Right lobe of liver (tissue), 6 donors: ENCODE data around the gene LDLRAP1. TPM values are rescaled to one million over a fixed set of nuclear protein-coding genes. Genes with fewer than 3 reads are reported as not detected.

Source experiments
- ATAC-seq, 4 donors: fragments of 200-7000 bp; cut with Tn5 transposase; one replicate each; pipeline ENCODE4 v1.9.1; 2020; ENCODE audit warnings: mild to moderate bottlenecking in 4 of 4, moderate library complexity in 4 of 4
- DNase-seq, 3 donors: peaks; one replicate each; pipeline ENCODE4 v3.0.0-alpha.2; 2020
- H3K27ac ChIP-seq, 3 donors: fragments of 200-600 bp; one replicate each; pipeline ENCODE4 v1.8.0; 2022
- H3K27me3 ChIP-seq, 2 donors: fragments of 200-600 bp; one replicate each; pipeline ENCODE4 v1.8.0; 2022
- H3K36me3 ChIP-seq, 4 donors: fragments of 200-600 bp; sonication (generic) in 1 of 4; one replicate each; pipeline versions ENCODE4 v1.5.1 to v1.8.0; 2017 to 2022; ENCODE audit warnings: control low read depth in 1 of 4
- H3K4me1 ChIP-seq, 4 donors: fragments of 200-600 bp; sonication (generic) in 1 of 4; one replicate each; pipeline versions ENCODE4 v1.5.1 to v1.8.0; 2017 to 2022; ENCODE audit warnings: control low read depth in 1 of 4
- H3K4me3 ChIP-seq, 3 donors: fragments of 200-600 bp; one replicate each; pipeline ENCODE4 v1.8.0; 2022
- H3K9me3 ChIP-seq, 4 donors: fragments of 200-600 bp; sonication (generic) in 1 of 4; one replicate each; pipeline versions ENCODE4 v1.5.1 to v1.8.0; 2017 to 2022; ENCODE audit warnings: control low read depth in 1 of 4
- CTCF ChIP-seq, 4 donors: fragments of 200-600 bp in 3 of 4; fragments of 450-650 bp in 1 of 4; IDR thresholded peaks; one replicate each; pipeline versions ENCODE4 v1.5.1 to v1.8.0; 2016 to 2022; ENCODE audit warnings: antibody characterized with exemption in 4 of 4, mild to moderate bottlenecking in 2 of 4
- POLR2A ChIP-seq: fragments of 450-650 bp; IDR thresholded peaks from one replicate; pipeline ENCODE4 v1.6.1; 2017; ENCODE audit warnings: antibody characterized with exemption, mild to moderate bottlenecking
- WGBS: methylation state at CpG from one replicate; pipeline ENCODE4 v1.1.6; 2018; ENCODE audit warnings: low coverage, low lambda C conversion rate; ENCODE audit not compliant: insufficient coverage; ENCODE audit errors: missing lambda C conversion rate; 5-methylcytosine and 5-hydroxymethylcytosine counted together
- intact Hi-C, 2 donors: fragments of 100-400 bp; cut with DNase I; formaldehyde crosslinking; loops; one replicate each; pipeline versions ENCODE4 v1.11.2 to v1.14.1; 2022
- total RNA-seq, 6 experiments: library from RNA; depleted of rRNA in 2 of 6; stranded (reverse); fragments of >200 nt in 2 of 6; fragmentation: NEBNext Ultra II Directional in 3 of 6; extraction: Animal tissue kit (Norgen Biotek cat#: 25700) in 3 of 6; gene quantifications; one replicate each; pipeline versions ENCODE4 v1.1.0 to v1.2.4, GENCODE V29; 2016 to 2023
- donor health status: DM: no; HTN: yes; CAD: no.
- donor health status: DM: no; HTN: no; CAD: no.
- donor health status: DM: no; HTN: no; CAD: no.
- donor health status: DM: no; HTN: yes; CAD: no.
- donor health status: DM: no; HTN: yes; CAD: no.

Gene LDLRAP1
- total RNA-seq, 6 experiments from 2014 or later = 15.3 to 24.3 (median 16.7) TPM

GRCh38 chr1:25609921-25610320 is 66.5 kb downstream of the LDLRAP1 start:
- WGBS = 72% methylated on average over 6 of the region's 6 CpGs
- intact Hi-C loops = loop anchor here (10.0 kb wide), 1 partner anchor 185 kb away; no protein-coding TSS in a partner anchor
- Histone ChIP-seq H3K4me3 (no peak overlapping the region), H3K36me3 (no peaks in the 10 kb centered on the region), H3K27ac (no peak overlapping the region), H3K27me3 (no peaks in the 10 kb centered on the region), H3K9me3 (no peaks in the 10 kb centered on the region), H3K4me1 (peaks cover 0 to 10% (median 3%) of the 10 kb centered on the region in 4 donors)
- no peak for ATAC-seq
- DNase-seq = no peak
- TF ChIP-seq CTCF (IDR thresholded peaks at IDR 0.05) (no peak), POLR2A (no peak)

GRCh38 chr1:25610822-25611630 is 67.6 kb downstream of the LDLRAP1 start:
- TF ChIP-seq POLR2A (no peak), CTCF (IDR thresholded peaks at IDR 0.05) (peak; percentile 20 to 47 (median 40))
- H3K27me3 ChIP-seq = no peaks in the 10 kb centered on the region
- DNase-seq (no peak), ATAC-seq (peak; percentile 44 to 59 (median 52))
- WGBS = 28% methylated on average over 5 of the region's 8 CpGs
- no peak overlapping the region for H3K4me3 ChIP-seq
- intact Hi-C loops = loop anchor here (10.0 kb wide), 1 partner anchor 184 kb away; no protein-coding TSS in a partner anchor
- H3K9me3 ChIP-seq = no peaks in the 10 kb centered on the region
- no peak overlapping the region for H3K27ac ChIP-seq
- peaks cover 0 to 11% (median 5%) of the 10 kb centered on the region in 4 donors for H3K4me1 ChIP-seq
- H3K36me3 ChIP-seq = no peaks in the 10 kb centered on the region

GRCh38 chr1:25611843-25612242 is 68.4 kb downstream of the LDLRAP1 start:
- Histone ChIP-seq H3K27me3 (no peaks in the 10 kb centered on the region), H3K9me3 (no peaks in the 10 kb centered on the region)
- intact Hi-C loops = loop anchor here (10.0 kb wide), 1 partner anchor 183 kb away; no protein-coding TSS in a partner anchor

GRCh38 chr1:25612421-25612820 is 69.0 kb downstream of the LDLRAP1 start:
- no peak for ATAC-seq

More at GRCh38 chr1:25611843-25612242, 68.4 kb downstream of the LDLRAP1 start:
- H3K27ac ChIP-seq = no peak overlapping the region
- no peak for TF ChIP-seq POLR2A
- TF ChIP-seq CTCF (IDR thresholded peaks at IDR 0.05) = no peak
- no peak for ATAC-seq
- peaks cover 0 to 11% (median 5%) of the 10 kb centered on the region in 4 donors for H3K4me1 ChIP-seq
- H3K36me3 ChIP-seq = no peaks in the 10 kb centered on the region
- no peak overlapping the region for H3K4me3 ChIP-seq
- 83% methylated on average over 1 of the region's 1 CpG for WGBS
- DNase-seq = no peak

More at GRCh38 chr1:25612421-25612820, 69.0 kb downstream of the LDLRAP1 start:
- Histone ChIP-seq H3K27me3 (no peaks in the 10 kb centered on the region), H3K4me3 (no peak overlapping the region), H3K4me1 (peaks cover 0 to 11% (median 5%) of the 10 kb centered on the region in 4 donors), H3K36me3 (no peaks in the 10 kb centered on the region), H3K27ac (no peak overlapping the region), H3K9me3 (no peaks in the 10 kb centered on the region)
- TF ChIP-seq POLR2A = no peak
- no peak for TF ChIP-seq CTCF (IDR thresholded peaks at IDR 0.05)
- DNase-seq = no peak
- intact Hi-C loops = loop anchor here (10.0 kb wide), 1 partner anchor 182 kb away; no protein-coding TSS in a partner anchor
- WGBS = 87% methylated on average over 3 of the region's 3 CpGs
